ENCODE results near the gene ERF. TPM values are rescaled to one million over a fixed set of nuclear protein-coding genes. Genes with fewer than 3 reads are reported as not detected.

The ERF gene
- total and polyA plus RNA-seq, 10 of the 15 experiments (the other 5 are each of a cell fraction or from before 2014, with no cell fraction given): 0.02 to 51.8 (median 14.4) TPM

DNA sequence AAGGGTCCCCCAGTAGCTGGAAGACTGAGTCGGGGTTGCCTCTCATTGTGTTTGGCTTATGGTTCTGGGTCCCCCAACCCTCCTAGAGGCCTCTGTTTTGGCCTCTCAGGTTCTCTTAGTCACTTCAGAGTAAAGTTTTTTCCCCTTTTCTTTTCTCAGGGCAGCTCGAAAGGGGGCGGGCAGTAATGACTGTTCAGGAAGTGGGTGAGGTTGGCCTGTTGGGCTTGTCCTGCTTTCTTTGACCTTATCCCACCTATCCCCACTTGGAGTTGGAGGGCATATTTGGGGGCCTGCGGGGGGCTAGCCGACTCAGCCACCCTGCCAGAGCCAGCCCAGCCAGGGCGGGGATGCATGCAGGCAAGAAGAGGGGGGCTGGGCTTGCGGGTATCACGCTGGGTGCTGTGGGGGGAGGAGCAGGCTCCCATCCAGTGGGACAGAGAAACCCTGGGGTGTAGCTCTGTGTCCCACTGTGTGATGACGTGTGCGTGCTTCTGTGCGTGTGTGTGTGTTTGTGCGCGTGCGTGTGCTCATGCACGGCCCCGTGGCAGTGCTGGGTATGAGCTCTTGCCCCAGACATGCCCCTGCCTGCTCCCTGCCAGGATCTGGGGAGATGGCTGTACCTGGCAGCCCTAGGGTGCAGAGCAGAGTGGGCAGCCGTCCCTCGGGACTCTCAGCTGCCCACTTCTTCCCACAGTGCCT is 15.6 kb upstream of the ERF start (continued):
- TF ChIP-seq, protein P1, sequence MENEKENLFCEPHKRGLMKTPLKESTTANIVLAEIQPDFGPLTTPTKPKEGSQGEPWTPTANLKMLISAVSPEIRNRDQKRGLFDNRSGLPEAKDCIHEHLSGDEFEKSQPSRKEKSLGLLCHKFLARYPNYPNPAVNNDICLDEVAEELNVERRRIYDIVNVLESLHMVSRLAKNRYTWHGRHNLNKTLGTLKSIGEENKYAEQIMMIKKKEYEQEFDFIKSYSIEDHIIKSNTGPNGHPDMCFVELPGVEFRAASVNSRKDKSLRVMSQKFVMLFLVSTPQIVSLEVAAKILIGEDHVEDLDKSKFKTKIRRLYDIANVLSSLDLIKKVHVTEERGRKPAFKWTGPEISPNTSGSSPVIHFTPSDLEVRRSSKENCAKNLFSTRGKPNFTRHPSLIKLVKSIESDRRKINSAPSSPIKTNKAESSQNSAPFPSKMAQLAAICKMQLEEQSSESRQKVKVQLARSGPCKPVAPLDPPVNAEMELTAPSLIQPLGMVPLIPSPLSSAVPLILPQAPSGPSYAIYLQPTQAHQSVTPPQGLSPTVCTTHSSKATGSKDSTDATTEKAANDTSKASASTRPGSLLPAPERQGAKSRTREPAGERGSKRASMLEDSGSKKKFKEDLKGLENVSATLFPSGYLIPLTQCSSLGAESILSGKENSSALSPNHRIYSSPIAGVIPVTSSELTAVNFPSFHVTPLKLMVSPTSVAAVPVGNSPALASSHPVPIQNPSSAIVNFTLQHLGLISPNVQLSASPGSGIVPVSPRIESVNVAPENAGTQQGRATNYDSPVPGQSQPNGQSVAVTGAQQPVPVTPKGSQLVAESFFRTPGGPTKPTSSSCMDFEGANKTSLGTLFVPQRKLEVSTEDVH (IDR thresholded peaks at IDR 0.05; ENCODE audit: low read depth, partially characterized antibody): no peak
- no peak for TF ChIP-seq CBFB (IDR thresholded peaks at IDR 0.05; ENCODE audit: low read depth)
- TF ChIP-seq HDAC6 (IDR thresholded peaks at IDR 0.05; ENCODE audit: unreplicated experiment): no peak
- TF ChIP-seq, protein P2, sequence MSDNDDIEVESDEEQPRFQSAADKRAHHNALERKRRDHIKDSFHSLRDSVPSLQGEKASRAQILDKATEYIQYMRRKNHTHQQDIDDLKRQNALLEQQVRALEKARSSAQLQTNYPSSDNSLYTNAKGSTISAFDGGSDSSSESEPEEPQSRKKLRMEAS (IDR thresholded peaks at IDR 0.05; ENCODE audit: low read depth, low read length): no peak
- no peak for TF ChIP-seq FOXK2 (IDR thresholded peaks at IDR 0.05)
- TF ChIP-seq NR2C2 (IDR thresholded peaks at IDR 0.05; ENCODE audit: borderline replicate concordance, control insufficient read depth, insufficient read length, low read depth): no peak
- TF ChIP-seq, protein P3, sequence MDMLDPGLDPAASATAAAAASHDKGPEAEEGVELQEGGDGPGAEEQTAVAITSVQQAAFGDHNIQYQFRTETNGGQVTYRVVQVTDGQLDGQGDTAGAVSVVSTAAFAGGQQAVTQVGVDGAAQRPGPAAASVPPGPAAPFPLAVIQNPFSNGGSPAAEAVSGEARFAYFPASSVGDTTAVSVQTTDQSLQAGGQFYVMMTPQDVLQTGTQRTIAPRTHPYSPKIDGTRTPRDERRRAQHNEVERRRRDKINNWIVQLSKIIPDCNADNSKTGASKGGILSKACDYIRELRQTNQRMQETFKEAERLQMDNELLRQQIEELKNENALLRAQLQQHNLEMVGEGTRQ (IDR thresholded peaks at IDR 0.05; ENCODE audit: borderline replicate concordance, low read depth, low read length): no peak
- TF ChIP-seq, protein P4, sequence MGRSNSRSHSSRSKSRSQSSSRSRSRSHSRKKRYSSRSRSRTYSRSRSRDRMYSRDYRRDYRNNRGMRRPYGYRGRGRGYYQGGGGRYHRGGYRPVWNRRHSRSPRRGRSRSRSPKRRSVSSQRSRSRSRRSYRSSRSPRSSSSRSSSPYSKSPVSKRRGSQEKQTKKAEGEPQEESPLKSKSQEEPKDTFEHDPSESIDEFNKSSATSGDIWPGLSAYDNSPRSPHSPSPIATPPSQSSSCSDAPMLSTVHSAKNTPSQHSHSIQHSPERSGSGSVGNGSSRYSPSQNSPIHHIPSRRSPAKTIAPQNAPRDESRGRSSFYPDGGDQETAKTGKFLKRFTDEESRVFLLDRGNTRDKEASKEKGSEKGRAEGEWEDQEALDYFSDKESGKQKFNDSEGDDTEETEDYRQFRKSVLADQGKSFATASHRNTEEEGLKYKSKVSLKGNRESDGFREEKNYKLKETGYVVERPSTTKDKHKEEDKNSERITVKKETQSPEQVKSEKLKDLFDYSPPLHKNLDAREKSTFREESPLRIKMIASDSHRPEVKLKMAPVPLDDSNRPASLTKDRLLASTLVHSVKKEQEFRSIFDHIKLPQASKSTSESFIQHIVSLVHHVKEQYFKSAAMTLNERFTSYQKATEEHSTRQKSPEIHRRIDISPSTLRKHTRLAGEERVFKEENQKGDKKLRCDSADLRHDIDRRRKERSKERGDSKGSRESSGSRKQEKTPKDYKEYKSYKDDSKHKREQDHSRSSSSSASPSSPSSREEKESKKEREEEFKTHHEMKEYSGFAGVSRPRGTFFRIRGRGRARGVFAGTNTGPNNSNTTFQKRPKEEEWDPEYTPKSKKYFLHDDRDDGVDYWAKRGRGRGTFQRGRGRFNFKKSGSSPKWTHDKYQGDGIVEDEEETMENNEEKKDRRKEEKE (IDR thresholded peaks at IDR 0.05): no peak
- TF ChIP-seq STAT3 (IDR thresholded peaks at IDR 0.05; ENCODE audit: low read depth, low read length): no peak
- peak; percentile 34; the same call in 1 of the 2 replicates for TF ChIP-seq RUNX3 (IDR thresholded peaks at IDR 0.05; ENCODE audit: low read length)
- no peak for TF ChIP-seq SPI1 (IDR thresholded peaks at IDR 0.05; ENCODE audit: borderline replicate concordance, insufficient read depth, low read depth, low read length)
- TF ChIP-seq RELA (IDR thresholded peaks at IDR 0.05; ENCODE audit: borderline replicate concordance, partially characterized antibody): no peak
- 0 out of 2 replicates have a peak, but pooled peaks have one; percentile 6 for TF ChIP-seq JUNB (IDR thresholded peaks at IDR 0.05)
- TF ChIP-seq FOS (IDR thresholded peaks at IDR 0.05; ENCODE audit: borderline replicate concordance, extremely low read depth, insufficient read length): no peak
- no peak for TF ChIP-seq EGR1 (IDR thresholded peaks at IDR 0.05; ENCODE audit: borderline replicate concordance in 1 of 2, low read depth in 2 of 2, low read length in 2 of 2)
- TF ChIP-seq CBX5 (IDR thresholded peaks at IDR 0.05; ENCODE audit: low read depth): no peak
- TF ChIP-seq HDGF (IDR thresholded peaks at IDR 0.05): peak; percentile 82; the same call in 1 of the 2 replicates
- no peak for TF ChIP-seq TBL1XR1 (IDR thresholded peaks at IDR 0.05; ENCODE audit: low read depth, low read length)
- TF ChIP-seq, protein P5, sequence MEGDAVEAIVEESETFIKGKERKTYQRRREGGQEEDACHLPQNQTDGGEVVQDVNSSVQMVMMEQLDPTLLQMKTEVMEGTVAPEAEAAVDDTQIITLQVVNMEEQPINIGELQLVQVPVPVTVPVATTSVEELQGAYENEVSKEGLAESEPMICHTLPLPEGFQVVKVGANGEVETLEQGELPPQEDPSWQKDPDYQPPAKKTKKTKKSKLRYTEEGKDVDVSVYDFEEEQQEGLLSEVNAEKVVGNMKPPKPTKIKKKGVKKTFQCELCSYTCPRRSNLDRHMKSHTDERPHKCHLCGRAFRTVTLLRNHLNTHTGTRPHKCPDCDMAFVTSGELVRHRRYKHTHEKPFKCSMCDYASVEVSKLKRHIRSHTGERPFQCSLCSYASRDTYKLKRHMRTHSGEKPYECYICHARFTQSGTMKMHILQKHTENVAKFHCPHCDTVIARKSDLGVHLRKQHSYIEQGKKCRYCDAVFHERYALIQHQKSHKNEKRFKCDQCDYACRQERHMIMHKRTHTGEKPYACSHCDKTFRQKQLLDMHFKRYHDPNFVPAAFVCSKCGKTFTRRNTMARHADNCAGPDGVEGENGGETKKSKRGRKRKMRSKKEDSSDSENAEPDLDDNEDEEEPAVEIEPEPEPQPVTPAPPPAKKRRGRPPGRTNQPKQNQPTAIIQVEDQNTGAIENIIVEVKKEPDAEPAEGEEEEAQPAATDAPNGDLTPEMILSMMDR (IDR thresholded peaks at IDR 0.05 in 2 of 3, conservative IDR thresholded peaks at IDR 0.05 in 1 of 3; ENCODE audit: control insufficient read depth in 2 of 3, extremely low read depth in 1 of 3, insufficient read depth in 1 of 3, low read depth in 3 of 3, low read length in 3 of 3): no peak
- TF ChIP-seq GABPA (IDR thresholded peaks at IDR 0.05; ENCODE audit: low read depth): no peak
- no peak; the same call in 1 of the 2 replicates for TF ChIP-seq SIN3A (IDR thresholded peaks at IDR 0.05; ENCODE audit: low read depth, low read length)
